Retinal pigment epithelial cell (primary cell): ENCODE results near the gene MEN1.

Experiments
- DNase-seq: peaks from one replicate; pipeline ENCODE4 v3.0.0-alpha.2; 2010; ENCODE audit warnings: low read depth
- H3K4me3 ChIP-seq: 2 replicates; pipeline ENCODE4 v1.5.1; 2011; ENCODE audit warnings: mild to moderate bottlenecking, low read length, control low read depth, moderate library complexity
- CTCF ChIP-seq: conservative IDR thresholded peaks from 2 replicates; pipeline ENCODE4 v1.5.1; 2011; ENCODE audit warnings: low read depth, low read length, control low read depth, inconsistent platforms

Gene MEN1

GRCh38 chr11:64834723-64835615 lies 24.6 kb upstream of the MEN1 start:
- DNase-seq: no peak
- no peak for TF ChIP-seq CTCF
- no peak overlapping the region for H3K4me3 ChIP-seq

DNA sequence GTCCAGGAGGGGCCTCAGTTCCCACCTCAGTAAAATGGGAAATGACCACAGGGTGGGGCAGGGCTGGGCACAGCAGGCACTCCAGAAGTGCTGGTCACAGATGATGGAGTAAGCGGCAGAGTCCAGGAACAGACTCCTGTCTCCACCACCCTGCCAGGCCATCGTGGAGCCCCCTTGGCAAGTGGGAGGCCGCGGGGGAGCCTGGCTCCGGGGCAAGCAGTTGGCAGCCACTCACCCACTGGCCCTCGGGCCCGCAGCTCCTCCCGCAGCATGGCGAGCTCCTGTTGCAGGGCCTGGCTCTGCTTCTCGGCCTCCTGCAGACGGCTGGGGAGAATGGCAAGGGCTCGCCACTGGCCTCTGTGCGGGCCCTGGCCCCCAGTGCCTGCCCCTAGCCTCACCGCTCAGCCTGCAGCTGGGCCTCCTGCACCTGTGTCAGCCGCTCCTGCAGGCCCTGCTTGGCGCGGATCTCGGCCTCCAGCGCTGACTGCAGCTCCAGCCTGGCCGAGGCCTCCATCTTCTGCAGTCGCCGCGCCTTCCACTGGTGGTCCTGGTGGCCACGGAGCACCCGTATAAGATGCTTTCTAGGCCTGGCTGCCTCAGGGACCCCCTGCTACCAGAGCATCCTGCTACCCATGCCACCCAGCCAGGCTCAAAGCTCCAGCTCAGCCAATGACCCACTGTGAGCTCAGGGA lies 23.8 kb upstream of the MEN1 start:
- DNase-seq: no peak
- no peak overlapping the region for H3K4me3 ChIP-seq
- TF ChIP-seq CTCF: no peak

DNA sequence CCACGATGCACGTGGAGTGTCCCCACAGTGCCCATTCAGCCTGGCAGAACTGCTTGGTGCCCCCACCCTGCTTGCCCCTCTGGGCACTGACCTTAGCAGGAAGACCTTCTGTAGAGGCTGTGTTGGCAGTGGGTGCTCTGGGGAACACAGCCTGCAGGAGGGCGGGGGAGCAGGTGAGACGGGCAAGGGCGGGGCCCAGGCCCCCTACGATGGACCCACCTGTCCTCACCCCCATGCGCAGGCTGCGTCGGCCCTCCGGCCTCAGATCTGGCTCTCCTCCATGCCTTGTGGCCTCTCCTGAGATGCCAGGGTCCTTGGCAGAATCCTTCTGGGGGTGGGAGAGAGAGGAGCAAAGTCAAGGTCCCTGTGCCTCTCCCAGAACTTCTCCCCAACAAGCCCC lies 23.2 kb upstream of the MEN1 start:
- DNase-seq: no peak
- no peak for TF ChIP-seq CTCF
- H3K4me3 ChIP-seq: no peak overlapping the region

GRCh38 chr11:64833198-64833502 lies 22.8 kb upstream of the MEN1 start:
- DNase-seq: no peak
- no peak overlapping the region for H3K4me3 ChIP-seq
- TF ChIP-seq CTCF: no peak

DNA sequence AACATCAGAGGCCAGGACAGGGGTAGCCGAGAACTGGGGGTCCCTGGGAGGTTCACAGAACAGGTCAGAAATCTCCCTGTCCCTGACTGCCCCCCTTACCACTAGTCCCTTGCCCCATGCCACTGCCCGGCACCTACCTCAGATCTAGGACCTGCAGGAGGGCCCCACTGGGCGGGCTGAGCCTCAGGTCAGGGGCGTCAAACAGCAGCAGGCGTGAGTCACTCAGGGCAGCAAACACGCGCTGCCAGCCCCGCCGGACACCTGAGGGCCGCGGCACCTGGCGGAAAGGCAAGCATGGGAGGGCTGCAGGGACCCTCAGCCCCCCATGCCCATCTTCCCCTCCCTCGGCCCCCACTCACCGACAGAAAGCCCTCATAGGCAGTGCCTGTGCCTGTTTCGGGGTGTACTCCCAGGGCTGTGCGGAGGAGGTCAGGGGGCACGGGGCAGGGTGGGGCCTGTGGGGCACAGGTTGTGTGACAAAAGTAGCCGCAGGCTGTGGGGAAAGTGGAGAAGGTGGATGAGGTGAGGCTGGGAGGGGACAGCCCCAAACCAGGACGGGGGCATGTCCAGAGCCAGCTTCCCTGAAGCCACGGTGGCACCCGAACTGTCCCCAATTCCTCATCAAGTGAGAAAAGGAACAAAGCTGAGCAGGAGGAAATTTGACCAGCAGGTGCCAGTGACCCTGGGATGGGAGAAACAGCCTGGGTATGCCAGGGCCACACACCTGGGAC lies 22.3 kb upstream of the MEN1 start:
- H3K4me3 ChIP-seq: no peak overlapping the region
- TF ChIP-seq CTCF: no peak
- DNase-seq: no peak

- no peak for DNase-seq
- no peak overlapping the region for H3K4me3 ChIP-seq
- TF ChIP-seq CTCF: no peak
Observed at GRCh38 chr11:64831411-64831891, 21.1 kb upstream of the MEN1 start.
